HepG2 (cell line): ENCODE measurements around the gene NUDT16. TPM values are rescaled to one million over a fixed set of nuclear protein-coding genes. Genes with fewer than 3 reads are reported as not detected.

Source experiments
- BCL6 ChIP-seq: IDR thresholded peaks from 2 replicates; pipeline ENCODE4 v1.6.1; 2016; ENCODE audit warnings: missing genetic modification reagents, missing compliant biosample characterization
- DR1 ChIP-seq: sonication (generic); formaldehyde crosslinking; IDR thresholded peaks from 2 replicates; pipeline ENCODE4 v1.8.0; 2021; ENCODE audit warnings: mild to moderate bottlenecking, missing genetic modification reagents, inconsistent platforms
- EEA1 ChIP-seq: sonication (generic); formaldehyde crosslinking; IDR thresholded peaks from 2 replicates; pipeline ENCODE4 v1.5.1; 2020; ENCODE audit warnings: mild to moderate bottlenecking, missing genetic modification reagents, borderline replicate concordance
- HMGXB4 ChIP-seq, 2 experiments: sonication (generic) in 1 of 2; formaldehyde crosslinking in 1 of 2; IDR thresholded peaks; 2 replicates each; pipeline versions ENCODE4 v1.4.0 to v1.6.1; 2018 to 2020; ENCODE audit warnings: missing genetic modification reagents in 2 of 2, borderline replicate concordance in 1 of 2, low read depth in 1 of 2, mild to moderate bottlenecking in 1 of 2, missing biosample characterization in 1 of 2
- NCOA5 ChIP-seq: sonication (generic); formaldehyde crosslinking; IDR thresholded peaks from 2 replicates; pipeline ENCODE4 v1.4.0; 2020; ENCODE audit warnings: missing genetic modification reagents
- NR2F6 ChIP-seq, 2 experiments: IDR thresholded peaks; 2 replicates each; pipeline ENCODE4 v1.6.1; 2016; ENCODE audit warnings: antibody characterized with exemption in 1 of 2, mild to moderate bottlenecking in 1 of 2
- RERE ChIP-seq: IDR thresholded peaks from 2 replicates; pipeline ENCODE4 v1.6.1; 2016; ENCODE audit warnings: low read depth, missing genetic modification reagents, missing compliant biosample characterization
- TSC22D2 ChIP-seq: sonication (generic); formaldehyde crosslinking; IDR thresholded peaks from 2 replicates; pipeline ENCODE4 v1.5.1; 2020; ENCODE audit warnings: missing genetic modification reagents, mild to moderate bottlenecking, borderline replicate concordance
- YY1 ChIP-seq: IDR thresholded peaks from 2 replicates; pipeline ENCODE4 v1.6.1; 2011; ENCODE audit warnings: low read length, low read depth, moderate library complexity, mild to moderate bottlenecking; ENCODE audit not compliant: insufficient read depth, insufficient replicate concordance
- ZBTB20 ChIP-seq: sonication (generic); formaldehyde crosslinking; IDR thresholded peaks from 2 replicates; pipeline ENCODE4 v1.8.1; 2023; ENCODE audit warnings: missing genetic modification reagents, low read depth, mild to moderate bottlenecking, borderline replicate concordance
- ZBTB44 ChIP-seq: sonication (generic); formaldehyde crosslinking; IDR thresholded peaks from 2 replicates; pipeline ENCODE4 v1.4.0; 2020; ENCODE audit warnings: missing genetic modification reagents
- ZFP36L2 ChIP-seq: sonication (generic); formaldehyde crosslinking; IDR thresholded peaks from 2 replicates; pipeline ENCODE4 v1.4.0; 2020; ENCODE audit warnings: missing genetic modification reagents
- ZFX ChIP-seq: sonication (generic); formaldehyde crosslinking; IDR thresholded peaks from 2 replicates; pipeline ENCODE4 v1.4.0; 2020; ENCODE audit warnings: mild to moderate bottlenecking, low read depth, missing genetic modification reagents, moderate library complexity
- ZNF33B ChIP-seq: sonication (generic); formaldehyde crosslinking; IDR thresholded peaks from 2 replicates; pipeline ENCODE4 v1.5.1; 2020; ENCODE audit warnings: mild to moderate bottlenecking, missing genetic modification reagents
- ZNF484 ChIP-seq: sonication (generic); formaldehyde crosslinking; IDR thresholded peaks from 2 replicates; pipeline ENCODE4 v1.5.1; 2020; ENCODE audit warnings: mild to moderate bottlenecking, low read depth, missing genetic modification reagents, borderline replicate concordance
- ZNF503 ChIP-seq: sonication (generic); formaldehyde crosslinking; IDR thresholded peaks from 2 replicates; pipeline ENCODE4 v1.4.0; 2020; ENCODE audit warnings: missing genetic modification reagents
- polyA plus RNA-seq, 8 experiments: library from polyadenylated mRNA; depleted of rRNA in 3 of 8; stranded (reverse) in 7 of 8; unstranded in 1 of 8; fragments of >200 nt; fragmentation: Illumina TruSeq in 4 of 8; extraction: Trizol in 4 of 8; gene quantifications; 2 replicates each; pipeline versions ENCODE4 v1.2.1 to v1.2.3, GENCODE V29; 2011 to 2016; ENCODE audit warnings: low read depth in 4 of 8, missing spikeins in 1 of 8, mixed read lengths in 1 of 8; ENCODE audit not compliant: insufficient read depth in 1 of 8
- total RNA-seq, 5 experiments: library from RNA; depleted of rRNA; stranded (reverse); fragments of >200 nt; fragmentation: Illumina TruSeq; extraction: Trizol; gene quantifications; 2 replicates each; pipeline ENCODE4 v1.2.3, GENCODE V29; 2016; ENCODE audit warnings: low read depth in 1 of 5

Gene NUDT16
- total and polyA plus RNA-seq, 2 of the 13 experiments (the other 11 are each of a cell fraction or from before 2014, with no cell fraction given): 5.4 to 14.8 TPM

GRCh38 chr3:131381445-131382291 lies at the start of gene NUDT16 (continued):
- TF ChIP-seq RERE (CRISPR knock-in tag): no peak
- TF ChIP-seq ZNF503: peak; percentile 42; the same call in 1 of the 2 replicates
- peak; percentile 23; the same call in 1 of the 2 replicates for TF ChIP-seq BCL6 (CRISPR knock-in tag)
- no peak for TF ChIP-seq ZNF484 (CRISPR knock-in tag)
- no peak for TF ChIP-seq ZFP36L2
- peak; percentile 87 for TF ChIP-seq DR1 (CRISPR knock-in tag)
- peak; percentile 63 to 73; a peak in 3 of 4 replicates for TF ChIP-seq HMGXB4 (CRISPR knock-in tag; IDR thresholded peaks at IDR 0.05; ENCODE audit: borderline replicate concordance in 1 of 2, low read depth in 1 of 2)
- peak; percentile 53; the same call in 1 of the 2 replicates for TF ChIP-seq ZBTB44 (CRISPR knock-in tag)
- TF ChIP-seq NR2F6 (IDR thresholded peaks at IDR 0.05): no peak
- no peak for TF ChIP-seq NR2F6 (CRISPR knock-in tag; IDR thresholded peaks at IDR 0.05)
- 0 out of 2 replicates have a peak, but pooled peaks have one; percentile 48 for TF ChIP-seq ZBTB20 (CRISPR knock-in tag)
- TF ChIP-seq EEA1: 0 out of 2 replicates have a peak, but pooled peaks have one; percentile 32
- TF ChIP-seq YY1: peak; percentile 89
- TF ChIP-seq ZNF33B: peak; percentile 52; the same call in 1 of the 2 replicates
- TF ChIP-seq NCOA5: no peak
- peak; percentile 86 for TF ChIP-seq ZFX (CRISPR knock-in tag)
- TF ChIP-seq TSC22D2 (CRISPR knock-in tag): peak; percentile 42; the same call in 1 of the 2 replicates
